Hippocampal formation (tissue), 2 donors: ENCODE data around the gene FAM120B.
"Not testable (repeated sequence)": the region's sequence is repeated elsewhere in the genome, so short reads cannot be mapped to it uniquely, and the experiment has no call there.

Experiments
- DNase-seq, 2 donors: peaks; one replicate each; lab custom pipeline; 2025; lab: John Stamatoyannopoulos, UW

FAM120B gene

GRCh38 chr6:170385506-170385905 lies 78.9 kb downstream of the FAM120B start:
- DNase-seq, result no peak

GRCh38 chr6:170388113-170388512 lies 81.6 kb downstream of the FAM120B start:
- no peak for DNase-seq

GRCh38 chr6:170393033-170393432 lies 86.5 kb downstream of the FAM120B start:
- no peak for DNase-seq

- DNase-seq, result no peak
Observed at GRCh38 chr6:170393807-170394399, 87.3 kb downstream of the FAM120B start.

- no peak for DNase-seq
Observed at GRCh38 chr6:170394980-170395379, 88.4 kb downstream of the FAM120B start.

GRCh38 chr6:170398743-170399369 lies 92.3 kb downstream of the FAM120B start:
- not testable (repeated sequence) for DNase-seq

GRCh38 chr6:170399955-170400558 lies 93.5 kb downstream of the FAM120B start:
- DNase-seq, result not testable (repeated sequence)

- DNase-seq, result no peak
Observed at GRCh38 chr6:170402318-170403040, 95.9 kb downstream of the FAM120B start.

- peak in 1 of 2 donors; percentile 18 for DNase-seq
Observed at GRCh38 chr6:170403451-170403850, 96.9 kb downstream of the FAM120B start.

- DNase-seq, result peak; percentile 66 to 78
Observed at GRCh38 chr6:170404036-170404435, 97.5 kb downstream of the FAM120B start.

- peak in 1 of 2 donors; percentile 4 for DNase-seq
Observed at GRCh38 chr6:170404697-170405096, 98.1 kb downstream of the FAM120B start.

GRCh38 chr6:170405311-170405975 lies 98.9 kb downstream of the FAM120B start:
- no peak for DNase-seq

- no peak for DNase-seq
Observed at GRCh38 chr6:170407200-170407599, 100.6 kb downstream of the FAM120B start.

- no peak for DNase-seq
Observed at GRCh38 chr6:170407932-170408331, 101.4 kb downstream of the FAM120B start.

GRCh38 chr6:170409746-170410145 lies 103.2 kb downstream of the FAM120B start:
- not testable (repeated sequence) for DNase-seq

GRCh38 chr6:170410241-170410640 lies 103.7 kb downstream of the FAM120B start:
- no peak for DNase-seq

GRCh38 chr6:170415318-170415717 lies 108.8 kb downstream of the FAM120B start:
- no peak for DNase-seq

- DNase-seq, result no peak
Observed at GRCh38 chr6:170416303-170416702, 109.7 kb downstream of the FAM120B start.

GRCh38 chr6:170416959-170417606 lies 110.5 kb downstream of the FAM120B start:
- DNase-seq, result no peak

- no peak for DNase-seq
Observed at GRCh38 chr6:170417881-170418280, 111.3 kb downstream of the FAM120B start.

- no peak for DNase-seq
Observed at GRCh38 chr6:170420283-170420682, 113.7 kb downstream of the FAM120B start.
